Aorta (tissue), 5 donors: ENCODE measurements around the gene KNDC1. TPM values are rescaled to one million over a fixed set of nuclear protein-coding genes. Genes with fewer than 3 reads are reported as not detected.

Source experiments
- ATAC-seq: fragments of 200-7000 bp; cut with Tn5 transposase; one replicate; pipeline ENCODE4 v1.9.1; 2022; ENCODE audit warnings: moderate library complexity; ENCODE audit not compliant: low FRiP score
- DNase-seq, 2 donors: peaks; one replicate each; pipeline ENCODE4 v3.0.0-alpha.2; 2020
- H3K27ac ChIP-seq, 2 donors: one replicate each; pipeline ENCODE4 v1.5.1; 2013; ENCODE audit warnings: low read length in 2 of 2, mild to moderate bottlenecking in 2 of 2, moderate library complexity in 2 of 2, control low read depth in 1 of 2, inconsistent platforms in 1 of 2, low read depth in 1 of 2
- H3K27me3 ChIP-seq, 2 donors: one replicate each; pipeline ENCODE4 v1.6.1; 2013; ENCODE audit warnings: control low read depth in 1 of 2, low read length in 1 of 2, mild to moderate bottlenecking in 1 of 2, moderate library complexity in 1 of 2; ENCODE audit not compliant: insufficient read depth in 2 of 2, control insufficient read depth in 1 of 2
- H3K36me3 ChIP-seq, 2 donors: one replicate each; pipeline ENCODE4 v1.6.1; 2013; ENCODE audit warnings: control low read depth in 1 of 2, low read length in 1 of 2, mild to moderate bottlenecking in 1 of 2; ENCODE audit not compliant: insufficient read depth in 2 of 2, control insufficient read depth in 1 of 2
- H3K4me1 ChIP-seq, 2 donors: one replicate each; pipeline ENCODE4 v1.6.1; 2013; ENCODE audit warnings: low read length in 2 of 2, control low read depth in 1 of 2, mild to moderate bottlenecking in 1 of 2, moderate library complexity in 1 of 2; ENCODE audit not compliant: insufficient read depth in 2 of 2, control insufficient read depth in 1 of 2
- H3K4me3 ChIP-seq, 2 donors: one replicate each; pipeline ENCODE4 v1.5.1; 2013; ENCODE audit warnings: low read length in 2 of 2, control low read depth in 1 of 2, mild to moderate bottlenecking in 1 of 2
- H3K9me3 ChIP-seq: one replicate; pipeline ENCODE4 v1.6.1; 2013; ENCODE audit warnings: mild to moderate bottlenecking, low read length; ENCODE audit not compliant: control insufficient read depth
- WGBS, 2 donors: extraction: QIAGEN DNeasy Blood & Tissue Kit; methylation state at CpG; one replicate each; pipeline ENCODE4 v1.1.7; 2013; 5-methylcytosine and 5-hydroxymethylcytosine counted together
- intact Hi-C, 2 donors: fragments of 100-400 bp; cut with DNase I; formaldehyde crosslinking; loops; one replicate each; pipeline versions ENCODE4 v1.14.2 to v1.15.0; 2022
- microRNA-seq, 2 donors: library from miRNA; unstranded; fragments of <30 nt; microRNA quantifications; one replicate each; pipeline ENCODE4 v1.2.0, GENCODE V29; 2020
- polyA plus RNA-seq, 2 donors: library from polyadenylated mRNA; stranded (reverse); fragments of 200-250 nt; gene quantifications; one replicate each; pipeline ENCODE4 v1.2.3, GENCODE V29; 2013
- total RNA-seq, 2 donors: library from RNA; stranded (reverse); fragmentation: NEBNext Ultra II Directional; extraction: Animal tissue kit (Norgen Biotek cat#: 25700); gene quantifications; one replicate each; pipeline ENCODE4 v1.2.1, GENCODE V29; 2021
- donor health status: healthy with polysubstance abuse.
- donor health status: Bipolar disorder and iron deficiency.
- donor health status: DM: no; HTN: no; CAD: no.
- donor health status: DM: no; HTN: no; CAD: no.
- donor health status: DM: yes; HTN: yes; CAD: no.

Gene KNDC1
- total and polyA plus RNA-seq, 4 donors: 0.05 to 0.36 (median 0.19) TPM

GRCh38 chr10:133271521-133272300, 111.7 kb downstream of the KNDC1 start:
- DNase-seq (no peak), ATAC-seq (no peak)
- H3K4me1 ChIP-seq: no peaks in the 10 kb centered on the region
- intact Hi-C loops: no loop called here
- H3K36me3 ChIP-seq: no peaks in the 10 kb centered on the region
- 87% methylated on average over 35 of the region's 35 CpGs for whole genome bisulfite sequencing, 2 donors
- H3K27ac ChIP-seq: no peak overlapping the region
- no peak overlapping the region for H3K4me3 ChIP-seq
- H3K9me3 ChIP-seq: no peaks in the 10 kb centered on the region
- no peaks in the 10 kb centered on the region for H3K27me3 ChIP-seq

DNA sequence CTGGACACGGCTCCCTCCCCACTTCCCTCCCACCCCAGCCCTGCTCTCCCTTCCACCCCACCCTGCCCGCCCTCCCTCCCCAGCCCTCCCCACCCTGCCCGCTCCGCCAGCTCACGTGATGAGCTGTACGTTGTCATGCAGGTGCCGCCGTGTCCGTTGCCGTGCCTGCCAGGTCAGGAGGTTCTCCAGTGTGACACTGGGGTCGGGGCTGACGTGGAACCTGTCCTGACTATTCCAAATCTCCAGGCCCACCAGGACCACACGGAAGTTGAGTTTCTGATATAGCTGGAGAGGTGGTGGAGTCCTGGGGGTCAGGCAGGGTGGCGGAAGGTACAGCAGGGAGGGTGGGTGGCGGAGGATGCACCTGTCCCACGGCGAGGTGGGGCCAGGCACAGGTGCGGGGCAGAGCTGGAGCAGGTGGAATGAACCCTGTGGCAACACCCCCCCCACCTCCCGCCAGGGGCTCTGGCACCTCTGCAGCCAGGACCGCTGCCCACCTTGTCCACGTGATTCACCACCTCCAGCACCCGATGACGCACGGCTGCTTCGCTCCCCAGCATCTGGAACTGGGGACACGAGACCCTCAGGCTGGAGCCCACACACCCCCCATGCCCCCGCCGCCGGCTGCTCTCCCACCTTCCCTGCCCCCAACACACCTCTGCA, 112.4 kb downstream of the KNDC1 start:
- intact Hi-C loops: no loop called here
- 89 to 91% methylated on average over 28 to 29 of the region's 29 CpGs for WGBS, 2 donors
- H3K4me1 ChIP-seq: no peaks in the 10 kb centered on the region
- ATAC-seq: no peak
- H3K27ac ChIP-seq: no peak overlapping the region
- DNase-seq: no peak
- no peaks in the 10 kb centered on the region for H3K36me3 ChIP-seq
- H3K9me3 ChIP-seq: no peaks in the 10 kb centered on the region
- H3K27me3 ChIP-seq: no peaks in the 10 kb centered on the region
- no peak overlapping the region for H3K4me3 ChIP-seq

GRCh38 chr10:133272964-133273420, 113.0 kb downstream of the KNDC1 start:
- no peak overlapping the region for H3K27ac ChIP-seq
- 89 to 91% methylated on average over 25 of the region's 25 CpGs for WGBS, 2 donors
- DNase-seq (no peak), ATAC-seq (no peak)
- no peak overlapping the region for H3K4me3 ChIP-seq
- H3K36me3 ChIP-seq: no peaks in the 10 kb centered on the region
- no peaks in the 10 kb centered on the region for H3K4me1 ChIP-seq
- intact Hi-C loops: no loop called here
- H3K27me3 ChIP-seq: no peaks in the 10 kb centered on the region
- no peaks in the 10 kb centered on the region for H3K9me3 ChIP-seq

DNA sequence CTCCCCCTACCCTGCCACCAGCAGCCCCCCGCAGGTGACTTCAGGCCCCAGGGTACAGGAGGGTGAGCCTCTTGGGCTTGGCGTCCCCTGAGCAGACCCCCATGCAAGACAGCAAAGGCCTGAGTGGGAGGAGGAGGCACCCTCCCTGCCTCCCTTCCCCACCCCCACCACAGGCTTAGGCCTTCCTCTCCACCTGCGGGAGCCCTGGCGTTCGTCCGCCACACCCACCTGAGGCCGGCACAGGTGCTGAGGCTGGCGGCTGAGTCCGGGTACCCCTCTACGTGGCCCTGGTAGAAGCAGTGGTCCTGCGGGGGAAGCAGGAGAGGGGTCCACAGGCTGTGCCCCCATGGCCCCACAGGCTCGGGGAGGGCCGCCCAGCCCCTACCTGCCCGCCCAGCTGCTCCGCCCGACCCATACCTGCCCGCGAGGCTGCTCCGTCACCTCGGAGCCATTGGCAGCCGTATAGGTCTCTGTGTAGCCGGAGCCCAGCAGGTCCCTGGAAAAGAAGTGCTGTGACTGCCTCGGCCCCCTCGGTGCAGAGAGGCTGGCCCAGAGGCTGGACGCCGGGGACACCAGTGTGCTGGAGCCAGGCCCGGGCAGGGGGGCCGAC, 113.6 kb downstream of the KNDC1 start:
- no peaks in the 10 kb centered on the region for H3K36me3 ChIP-seq
- no peaks in the 10 kb centered on the region for H3K4me1 ChIP-seq
- H3K27ac ChIP-seq: no peak overlapping the region
- H3K4me3 ChIP-seq: no peak overlapping the region
- DNase-seq (no peak), ATAC-seq (no peak)
- intact Hi-C loops: no loop called here
- no peaks in the 10 kb centered on the region for H3K9me3 ChIP-seq
- no peaks in the 10 kb centered on the region for H3K27me3 ChIP-seq
- 89% methylated on average over 28 of the region's 28 CpGs for WGBS, 2 donors

DNA sequence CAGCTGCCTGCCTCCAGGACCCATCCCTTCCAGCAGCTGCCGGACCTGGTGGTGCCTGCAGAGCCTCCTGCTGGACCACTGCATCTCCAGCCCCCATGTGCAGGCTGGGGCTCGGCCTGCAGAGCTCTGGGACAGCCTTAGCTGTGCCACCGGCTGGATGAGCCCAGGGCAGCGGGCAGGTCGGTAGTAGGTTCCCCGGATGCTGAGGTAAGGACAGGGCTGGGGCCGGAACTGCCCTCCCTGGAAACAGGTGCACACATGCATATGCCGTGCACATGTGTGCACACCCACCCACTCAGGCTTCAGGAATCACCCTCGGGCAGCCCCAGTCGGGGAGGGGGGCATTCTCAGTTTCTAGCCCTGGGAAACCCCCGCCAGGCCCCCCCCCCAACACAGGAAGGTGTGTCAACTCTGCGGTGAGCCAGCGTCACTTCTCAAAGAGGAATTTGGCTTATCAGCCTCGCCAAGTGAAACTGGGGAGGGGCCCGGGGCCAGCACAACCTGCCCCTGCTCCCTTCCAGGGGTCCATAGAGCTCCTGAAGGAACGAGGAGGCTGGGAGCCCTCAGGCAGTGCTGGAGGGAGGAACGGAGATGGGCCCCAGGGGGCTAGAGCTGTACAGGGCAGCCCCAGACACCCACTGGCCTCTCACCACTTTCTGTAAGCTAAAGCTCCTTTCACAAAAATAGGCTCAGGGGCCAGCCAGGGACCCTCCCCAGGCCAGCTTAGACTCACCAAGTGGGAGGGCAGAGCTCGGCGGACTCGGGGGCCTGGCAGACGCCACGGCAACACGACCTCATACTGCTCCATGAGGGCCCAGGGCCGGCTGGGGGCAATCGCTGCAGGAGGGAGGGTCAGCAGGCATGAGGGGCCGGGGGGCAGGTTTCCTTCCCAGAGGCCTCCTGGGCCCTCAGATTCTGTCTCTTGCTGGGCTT, 115.0 kb downstream of the KNDC1 start:
- Histone ChIP-seq H3K27me3 (no peaks in the 10 kb centered on the region), H3K36me3 (peaks cover 0 to 3% of the 10 kb centered on the region in 2 donors), H3K4me3 (no peak overlapping the region), H3K27ac (no peak overlapping the region), H3K4me1 (no peaks in the 10 kb centered on the region), H3K9me3 (no peaks in the 10 kb centered on the region)
- 53 to 54% methylated on average over 26 of the region's 26 CpGs for WGBS, 2 donors
- ATAC-seq (no peak), DNase-seq (no peak)
- intact Hi-C loops: no loop called here

- ATAC-seq: no peak
- Histone ChIP-seq H3K36me3 (peaks cover 0 to 3% of the 10 kb centered on the region in 2 donors), H3K4me1 (no peaks in the 10 kb centered on the region), H3K4me3 (no peak overlapping the region), H3K27me3 (no peaks in the 10 kb centered on the region), H3K27ac (no peak overlapping the region), H3K9me3 (no peaks in the 10 kb centered on the region)
- intact Hi-C loops: no loop called here
- no peak for DNase-seq
- 41 to 45% methylated on average over 12 of the region's 12 CpGs for WGBS, 2 donors
Observed at GRCh38 chr10:133275684-133276092, 115.7 kb downstream of the KNDC1 start.

Small RNAs within 50 kb of the gene (microRNA-seq; reads per million reads assigned to microRNA genes)
- 5.4 to 6.0 reads per million in 2 donors for gene MIR202

Other genes with a start within 250 kb of the KNDC1 start
- gene CFAP46, start 217.6 kb upstream of the KNDC1 start, total RNA-seq: under 1 TPM in 1 of 2 donors, not detected in 1; 0.42 TPM
- gene CFAP46, start 217.6 kb upstream of the KNDC1 start, polyA plus RNA-seq: not detected
- gene ADGRA1, start 72.3 kb upstream of the KNDC1 start, total RNA-seq: not detected
- gene ADGRA1, start 72.3 kb upstream of the KNDC1 start, polyA plus RNA-seq: under 1 TPM in 1 of 2 donors, not detected in 1; 0.20 TPM
- gene UTF1, start 70.0 kb downstream of the KNDC1 start, total RNA-seq: not detected
- not detected for gene UTF1, start 70.0 kb downstream of the KNDC1 start, polyA plus RNA-seq
- 1 to 10 TPM; 4.0 to 7.4 TPM for gene VENTX, start 77.6 kb downstream of the KNDC1 start, total RNA-seq
- gene VENTX, start 77.6 kb downstream of the KNDC1 start, polyA plus RNA-seq: 1 to 10 TPM; 1.0 to 1.3 TPM
- 10 to 100 TPM; 11.2 to 17.0 TPM for gene ADAM8, start 116.6 kb downstream of the KNDC1 start, total RNA-seq
- gene ADAM8, start 116.6 kb downstream of the KNDC1 start, polyA plus RNA-seq: 1 to 10 TPM; 1.0 to 1.3 TPM
- 10 to 100 TPM; 40.0 to 49.1 TPM for gene TUBGCP2, start 148.7 kb downstream of the KNDC1 start, total RNA-seq
- 100 to 1,000 TPM in 1 of 2 donors, 10 to 100 TPM in 1; 11.3 to 194 TPM for gene TUBGCP2, start 148.7 kb downstream of the KNDC1 start, polyA plus RNA-seq
- 10 to 100 TPM; 18.2 to 28.5 TPM for gene ZNF511, start 148.7 kb downstream of the KNDC1 start, total RNA-seq
- 10 to 100 TPM; 35.6 to 39.6 TPM for gene ZNF511, start 148.7 kb downstream of the KNDC1 start, polyA plus RNA-seq
- gene CALY, start 176.7 kb downstream of the KNDC1 start, total RNA-seq: not detected
- not detected for gene CALY, start 176.7 kb downstream of the KNDC1 start, polyA plus RNA-seq
- not detected for gene PRAP1, start 187.2 kb downstream of the KNDC1 start, total RNA-seq
- 10 to 100 TPM in 1 of 2 donors, under 1 TPM in 1; 0.49 to 51.6 TPM for gene PRAP1, start 187.2 kb downstream of the KNDC1 start, polyA plus RNA-seq
- 10 to 100 TPM; 15.2 to 23.6 TPM for gene FUOM, start 197.8 kb downstream of the KNDC1 start, total RNA-seq
- 10 to 100 TPM; 26.3 to 54.8 TPM for gene FUOM, start 197.8 kb downstream of the KNDC1 start, polyA plus RNA-seq
- 10 to 100 TPM; 34.3 to 48.9 TPM for gene ECHS1, start 213.1 kb downstream of the KNDC1 start, total RNA-seq
- 10 to 100 TPM; 56.1 to 93.7 TPM for gene ECHS1, start 213.1 kb downstream of the KNDC1 start, polyA plus RNA-seq
- gene PAOX, start 219.0 kb downstream of the KNDC1 start, total RNA-seq: 1 to 10 TPM; 3.7 to 8.7 TPM
- gene PAOX, start 219.0 kb downstream of the KNDC1 start, polyA plus RNA-seq: 10 to 100 TPM in 1 of 2 donors, 1 to 10 TPM in 1; 2.1 to 11.3 TPM
- gene MTG1, start 233.9 kb downstream of the KNDC1 start, total RNA-seq: 10 to 100 TPM; 25.9 to 39.3 TPM
- gene MTG1, start 233.9 kb downstream of the KNDC1 start, polyA plus RNA-seq: 10 to 100 TPM; 13.1 to 36.1 TPM